Mammary epithelial cell (primary cell): ENCODE data around the gene PRAMEF17.
"Not testable (repeated sequence)": the region's sequence is repeated elsewhere in the genome, so short reads cannot be mapped to it uniquely, and the experiment has no call there.

Experiments
- CTCF ChIP-seq, 2 donors: IDR thresholded peaks in 1 of 2; conservative IDR thresholded peaks in 1 of 2; 2 replicates each; pipeline ENCODE4 v1.5.1; 2011 to 2012; ENCODE audit warnings: inconsistent platforms in 2 of 2, low read length in 2 of 2, mild to moderate bottlenecking in 2 of 2, control low read depth in 1 of 2, low read depth in 1 of 2; ENCODE audit not compliant: insufficient read depth in 1 of 2; ENCODE audit errors: extremely low read depth in 1 of 2
- EZH2 ChIP-seq: IDR thresholded peaks from 2 replicates; pipeline ENCODE4 v1.6.1; 2012; ENCODE audit warnings: low read length, inconsistent platforms, borderline replicate concordance

- TF ChIP-seq CTCF (conservative IDR thresholded peaks at IDR 0.05 in 1 of 2, IDR thresholded peaks at IDR 0.05 in 1 of 2; ENCODE audit: extremely low read depth in 1 of 2, insufficient read depth in 1 of 2, low read depth in 1 of 2, low read length in 2 of 2); EZH2: not testable (repeated sequence)
Observed at GRCh38 chr1:13342496-13342895, 46.9 kb upstream of the PRAMEF17 start.
